Astrocyte (in vitro differentiated cells and primary cell): Measurements from ENCODE around the gene PKP2. TPM values are rescaled to one million over a fixed set of nuclear protein-coding genes. Genes with fewer than 3 reads are reported as not detected.
A peak's percentile ranks its signal among the peaks of the same experiment; 100 is the strongest.
"Not testable (repeated sequence)": the region's sequence is repeated elsewhere in the genome, so short reads cannot be mapped to it uniquely, and the experiment has no call there.

Experiments
- DNase-seq: peaks from one replicate; pipeline ENCODE4 v3.0.0-alpha.2; 2010; ENCODE audit warnings: low read depth
- FAIRE-seq: peaks from 2 replicates; lab custom pipeline; 2011; peaks lifted over from hg19 to GRCh38; lab: Jason Lieb, UNC
- H2AFZ ChIP-seq: 2 replicates; pipeline ENCODE4 v1.6.0; 2012; ENCODE audit warnings: low read depth, low read length, inconsistent platforms
- H3K27ac ChIP-seq: 2 replicates; pipeline ENCODE4 v1.5.1; 2011; ENCODE audit warnings: low read depth, low read length, inconsistent platforms
- H3K27me3 ChIP-seq: 2 replicates; pipeline ENCODE4 v1.6.0; 2011; ENCODE audit warnings: low read length, inconsistent platforms; ENCODE audit not compliant: insufficient read depth
- H3K36me3 ChIP-seq: 2 replicates; pipeline ENCODE4 v1.5.1; 2011; ENCODE audit warnings: low read length, inconsistent platforms; ENCODE audit not compliant: insufficient read depth
- H3K4me1 ChIP-seq: 2 replicates; pipeline ENCODE4 v1.5.1; 2011; ENCODE audit warnings: low read length, inconsistent platforms; ENCODE audit not compliant: insufficient read depth
- H3K4me2 ChIP-seq: 2 replicates; pipeline ENCODE4 v1.6.0; 2012; ENCODE audit warnings: low read length, inconsistent platforms
- H3K4me3 ChIP-seq: 2 replicates; pipeline ENCODE4 v1.5.1; 2011; ENCODE audit warnings: low read depth, mild to moderate bottlenecking, low read length, inconsistent platforms; ENCODE audit not compliant: insufficient read depth
- H3K79me2 ChIP-seq: 2 replicates; pipeline ENCODE4 v1.6.0; 2012; ENCODE audit warnings: mild to moderate bottlenecking, low read length, inconsistent platforms; ENCODE audit not compliant: insufficient read depth
- H3K9ac ChIP-seq: 2 replicates; pipeline ENCODE4 v1.6.0; 2012; ENCODE audit warnings: mild to moderate bottlenecking, low read length, inconsistent platforms
- H3K9me3 ChIP-seq: 2 replicates; pipeline ENCODE4 v1.5.1; 2012; ENCODE audit warnings: low read depth, mild to moderate bottlenecking, low read length, inconsistent platforms; ENCODE audit not compliant: insufficient read depth
- H4K20me1 ChIP-seq: 2 replicates; pipeline ENCODE4 v1.6.0; 2012; ENCODE audit warnings: low read length, inconsistent platforms; ENCODE audit not compliant: insufficient read depth
- H3K27ac Mint-ChIP-seq: one replicate; pipeline ENCODE4 v1.8.0; 2021; ENCODE audit warnings: mild to moderate bottlenecking, mixed read lengths; ENCODE audit not compliant: unreplicated experiment
- H3K27me3 Mint-ChIP-seq: one replicate; pipeline ENCODE4 v1.8.0; 2021; ENCODE audit warnings: low read depth, mixed read lengths; ENCODE audit not compliant: unreplicated experiment
- H3K36me3 Mint-ChIP-seq: one replicate; pipeline ENCODE4 v1.8.0; 2021; ENCODE audit warnings: low read depth, mixed read lengths; ENCODE audit not compliant: unreplicated experiment
- H3K4me1 Mint-ChIP-seq: one replicate; pipeline ENCODE4 v1.8.0; 2021; ENCODE audit warnings: low read depth, mixed read lengths; ENCODE audit not compliant: unreplicated experiment
- H3K4me3 Mint-ChIP-seq: one replicate; pipeline ENCODE4 v1.8.0; 2021; ENCODE audit warnings: mild to moderate bottlenecking, moderate library complexity, mixed read lengths; ENCODE audit not compliant: unreplicated experiment
- H3K9me3 Mint-ChIP-seq: one replicate; pipeline ENCODE4 v1.8.0; 2021; ENCODE audit warnings: mild to moderate bottlenecking, mixed read lengths; ENCODE audit not compliant: unreplicated experiment
- CTCF ChIP-seq: IDR thresholded peaks from 2 replicates; pipeline ENCODE4 v1.5.1; 2011; ENCODE audit warnings: low read depth, mild to moderate bottlenecking, inconsistent platforms, low read length, moderate library complexity; ENCODE audit not compliant: insufficient read depth
- EZH2 ChIP-seq: IDR thresholded peaks from 2 replicates; pipeline ENCODE4 v1.6.1; 2012; ENCODE audit warnings: mild to moderate bottlenecking, low read length, inconsistent platforms; ENCODE audit not compliant: insufficient read depth
- total RNA-seq: library from RNA; stranded (reverse); gene quantifications from 2 replicates; pipeline ENCODE4 v1.2.1, GENCODE V29; 2021

Gene PKP2
- total RNA-seq, 1 donor from 2014 or later, result 35.4 TPM

- H3K36me3 Mint-ChIP-seq, result peaks cover 2% of the 10 kb centered on the region
- Histone ChIP-seq H3K4me1 (peaks cover 11% of the 10 kb centered on the region), H3K9ac (no peak overlapping the region), H3K9me3 (no peaks in the 10 kb centered on the region), H3K27ac (no peak overlapping the region), H3K4me3 (no peak overlapping the region), H3K36me3 (no peaks in the 10 kb centered on the region), H3K4me2 (peak overlapping the region; percentile 31), H2AFZ (no peak overlapping the region), H3K79me2 (no peaks in the 10 kb centered on the region), H3K27me3 (peaks cover 11% of the 10 kb centered on the region), H4K20me1 (no peaks in the 10 kb centered on the region)
- TF ChIP-seq CTCF, result no peak
- no peak for TF ChIP-seq EZH2
- no peak overlapping the region for H3K27ac Mint-ChIP-seq
- DNase-seq (no peak), FAIRE-seq (no peak)
- H3K27me3 Mint-ChIP-seq, result no peaks in the 10 kb centered on the region
- no peak overlapping the region for H3K4me3 Mint-ChIP-seq
- H3K4me1 Mint-ChIP-seq, result peaks cover 46% of the 10 kb centered on the region
- H3K9me3 Mint-ChIP-seq, result no peaks in the 10 kb centered on the region
Measured at GRCh38 chr12:32893043-32893442, 3.5 kb downstream of the PKP2 start.

- H3K9me3 ChIP-seq, H3K9ac ChIP-seq, H3K27me3 Mint-ChIP-seq, FAIRE-seq, H3K4me3 ChIP-seq, H3K36me3 ChIP-seq, H3K36me3 Mint-ChIP-seq, H3K27ac ChIP-seq, H3K79me2 ChIP-seq, H3K9me3 Mint-ChIP-seq, H2AFZ ChIP-seq, H4K20me1 ChIP-seq, DNase-seq: not testable (repeated sequence)
- peak overlapping the region; percentile 69 for H3K4me3 Mint-ChIP-seq
- H3K4me1 Mint-ChIP-seq, result peaks cover 46% of the 10 kb centered on the region
- H3K4me1 ChIP-seq, result peaks cover 11% of the 10 kb centered on the region
- peak overlapping the region; percentile 96 for H3K27ac Mint-ChIP-seq
- H3K4me2 ChIP-seq, result peak overlapping the region; percentile 37
- H3K27me3 ChIP-seq, result peaks cover 11% of the 10 kb centered on the region
Measured at GRCh38 chr12:32892369-32892768, 4.2 kb downstream of the PKP2 start.

GRCh38 chr12:32891956-32892355, 4.6 kb downstream of the PKP2 start:
- H3K79me2 ChIP-seq, result no peaks in the 10 kb centered on the region
- peaks cover 11% of the 10 kb centered on the region for H3K27me3 ChIP-seq
- DNase-seq, result peak; percentile 33
- no peaks in the 10 kb centered on the region for H3K9me3 ChIP-seq
- H2AFZ ChIP-seq, result no peak overlapping the region
- Mint-ChIP-seq H3K27ac (peak overlapping the region; percentile 96), H3K27me3 (no peaks in the 10 kb centered on the region), H3K9me3 (no peaks in the 10 kb centered on the region), H3K4me3 (peak overlapping the region; percentile 69), H3K36me3 (peaks cover 2% of the 10 kb centered on the region), H3K4me1 (peaks cover 46% of the 10 kb centered on the region)
- H3K4me3 ChIP-seq, result no peak overlapping the region
- no peaks in the 10 kb centered on the region for H4K20me1 ChIP-seq
- H3K9ac ChIP-seq, result no peak overlapping the region
- no peak for FAIRE-seq
- TF ChIP-seq EZH2, result no peak
- TF ChIP-seq CTCF, result no peak
- H3K4me2 ChIP-seq, result peak overlapping the region; percentile 37
- H3K36me3 ChIP-seq, result no peaks in the 10 kb centered on the region
- H3K27ac ChIP-seq, result no peak overlapping the region
- peaks cover 8% of the 10 kb centered on the region for H3K4me1 ChIP-seq
